ENCODE data around the gene TRIM68. TPM values are rescaled to one million over a fixed set of nuclear protein-coding genes. Genes with fewer than 3 reads are reported as not detected.

The TRIM68 gene, protein sequence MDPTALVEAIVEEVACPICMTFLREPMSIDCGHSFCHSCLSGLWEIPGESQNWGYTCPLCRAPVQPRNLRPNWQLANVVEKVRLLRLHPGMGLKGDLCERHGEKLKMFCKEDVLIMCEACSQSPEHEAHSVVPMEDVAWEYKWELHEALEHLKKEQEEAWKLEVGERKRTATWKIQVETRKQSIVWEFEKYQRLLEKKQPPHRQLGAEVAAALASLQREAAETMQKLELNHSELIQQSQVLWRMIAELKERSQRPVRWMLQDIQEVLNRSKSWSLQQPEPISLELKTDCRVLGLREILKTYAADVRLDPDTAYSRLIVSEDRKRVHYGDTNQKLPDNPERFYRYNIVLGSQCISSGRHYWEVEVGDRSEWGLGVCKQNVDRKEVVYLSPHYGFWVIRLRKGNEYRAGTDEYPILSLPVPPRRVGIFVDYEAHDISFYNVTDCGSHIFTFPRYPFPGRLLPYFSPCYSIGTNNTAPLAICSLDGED
- total RNA-seq (10 to 100 TPM in 1 of 2 donors, 1 to 10 TPM in 1; 4.9 to 11.2 TPM), polyA plus RNA-seq (1 to 10 TPM; 2.6 to 6.0 TPM)

DNA sequence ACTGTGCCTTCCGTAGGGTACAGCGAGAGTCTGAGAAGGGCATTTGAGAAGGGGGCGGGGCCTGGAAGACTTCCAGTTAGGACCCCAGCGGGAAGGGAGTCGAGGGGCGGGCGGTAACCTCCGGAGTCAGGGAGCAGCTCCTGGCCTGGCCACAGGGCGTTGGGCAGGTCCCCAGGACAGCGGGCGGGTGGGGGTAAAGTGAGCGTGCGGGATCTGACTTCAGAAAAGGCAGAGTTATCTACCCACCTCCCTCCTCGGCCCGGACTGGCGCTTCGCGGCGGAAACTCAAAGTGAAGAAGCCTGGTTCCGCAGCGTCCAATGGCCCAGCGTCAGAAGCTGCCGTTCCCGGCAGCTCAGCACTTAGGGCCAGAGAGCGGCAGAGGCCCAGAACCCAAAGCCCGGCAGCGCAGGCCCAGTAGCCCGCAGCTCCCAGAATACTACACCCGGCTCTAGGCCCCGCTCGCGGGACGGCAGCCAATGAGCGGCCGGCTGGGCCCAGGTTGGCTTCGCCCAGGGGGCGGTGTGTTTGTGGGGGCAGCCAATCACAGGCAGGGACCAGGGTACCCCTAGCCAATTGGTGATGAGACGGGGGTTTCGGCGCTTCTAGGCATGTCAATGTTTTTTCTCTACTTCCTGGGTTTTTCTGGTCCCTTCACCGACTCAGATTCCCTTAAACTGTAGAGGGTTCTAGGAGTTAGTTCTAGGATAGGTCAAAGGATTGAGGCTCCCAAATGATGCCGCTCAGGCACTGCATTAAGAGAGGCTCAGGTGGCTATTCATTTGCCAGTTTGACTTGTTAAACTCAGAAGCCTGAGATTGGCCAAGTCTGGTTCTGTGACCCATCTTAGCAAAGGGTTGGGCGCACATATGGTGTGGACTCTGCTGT is at the start of gene TRIM68:
TSS of gene TRIM68 (minus strand) at position 451 of the 886 bp plus-strand sequence. CDS start 2,727 bp downstream, outside the sequence.
- H3K36me3 ChIP-seq (ENCODE audit: control insufficient read depth in 4 of 4, insufficient read depth in 3 of 4, low read depth in 1 of 4, low read length in 3 of 4): peaks cover 0 to 14% (median 5%) of the 10 kb centered on the region in 4 donors
- peaks cover 0 to 12% (median 4%) of the 10 kb centered on the region in 4 donors for H3K4me1 ChIP-seq (ENCODE audit: control insufficient read depth in 4 of 4, insufficient read depth in 4 of 4, low read length in 3 of 4)
- H3K9me3 ChIP-seq (ENCODE audit: control insufficient read depth in 4 of 4, low read length in 3 of 4): no peaks in the 10 kb centered on the region
- WGBS: 4% methylated on average over 43 of the region's 43 CpGs
- peak within 1 kb of the TSS; percentile 81 to 85 for H3K27ac ChIP-seq (ENCODE audit: low read depth in 1 of 2, low read length in 2 of 2)
- DNase-seq (ENCODE audit: low spot score): peak; percentile 92
- peak within 1 kb of the TSS; percentile 50 to 76 for H3K9ac ChIP-seq (ENCODE audit: low read depth in 1 of 2, low read length in 2 of 2)
- no peaks in the 10 kb centered on the region for H3K27me3 ChIP-seq (ENCODE audit: control insufficient read depth in 4 of 4, insufficient read depth in 4 of 4, low read length in 3 of 4)
- TF ChIP-seq GABPA (IDR thresholded peaks at IDR 0.05 in 1 of 2, conservative IDR thresholded peaks at IDR 0.05 in 1 of 2) (peak in 1 of 2 donors; percentile 42), RXRA (IDR thresholded peaks at IDR 0.05) (peak in 1 of 2 donors; percentile 34), HNF4A (conservative IDR thresholded peaks at IDR 0.05) (peak; percentile 7 to 18), SP1 (IDR thresholded peaks at IDR 0.05) (peak; percentile 92), YY1 (IDR thresholded peaks at IDR 0.05) (peak; percentile 61), FOXA2 (IDR thresholded peaks at IDR 0.05) (no peak), EGR1 (IDR thresholded peaks at IDR 0.05; ENCODE audit: low read depth in 2 of 2) (peak in 1 of 2 donors; percentile 8), HNF4G (IDR thresholded peaks at IDR 0.05) (no peak), NR2F2 (IDR thresholded peaks at IDR 0.05) (no peak), TAF1 (conservative IDR thresholded peaks at IDR 0.05) (peak; percentile 65), RAD21 (IDR thresholded peaks at IDR 0.05) (peak; percentile 16 to 19), JUND (IDR thresholded peaks at IDR 0.05) (peak in 1 of 2 donors; percentile 10), FOXA1 (IDR thresholded peaks at IDR 0.05) (no peak)
- TF ChIP-seq, protein P1, sequence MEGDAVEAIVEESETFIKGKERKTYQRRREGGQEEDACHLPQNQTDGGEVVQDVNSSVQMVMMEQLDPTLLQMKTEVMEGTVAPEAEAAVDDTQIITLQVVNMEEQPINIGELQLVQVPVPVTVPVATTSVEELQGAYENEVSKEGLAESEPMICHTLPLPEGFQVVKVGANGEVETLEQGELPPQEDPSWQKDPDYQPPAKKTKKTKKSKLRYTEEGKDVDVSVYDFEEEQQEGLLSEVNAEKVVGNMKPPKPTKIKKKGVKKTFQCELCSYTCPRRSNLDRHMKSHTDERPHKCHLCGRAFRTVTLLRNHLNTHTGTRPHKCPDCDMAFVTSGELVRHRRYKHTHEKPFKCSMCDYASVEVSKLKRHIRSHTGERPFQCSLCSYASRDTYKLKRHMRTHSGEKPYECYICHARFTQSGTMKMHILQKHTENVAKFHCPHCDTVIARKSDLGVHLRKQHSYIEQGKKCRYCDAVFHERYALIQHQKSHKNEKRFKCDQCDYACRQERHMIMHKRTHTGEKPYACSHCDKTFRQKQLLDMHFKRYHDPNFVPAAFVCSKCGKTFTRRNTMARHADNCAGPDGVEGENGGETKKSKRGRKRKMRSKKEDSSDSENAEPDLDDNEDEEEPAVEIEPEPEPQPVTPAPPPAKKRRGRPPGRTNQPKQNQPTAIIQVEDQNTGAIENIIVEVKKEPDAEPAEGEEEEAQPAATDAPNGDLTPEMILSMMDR (IDR thresholded peaks at IDR 0.05; ENCODE audit: low read depth, low read length, missing input control): no peak
- TF ChIP-seq, protein P2, sequence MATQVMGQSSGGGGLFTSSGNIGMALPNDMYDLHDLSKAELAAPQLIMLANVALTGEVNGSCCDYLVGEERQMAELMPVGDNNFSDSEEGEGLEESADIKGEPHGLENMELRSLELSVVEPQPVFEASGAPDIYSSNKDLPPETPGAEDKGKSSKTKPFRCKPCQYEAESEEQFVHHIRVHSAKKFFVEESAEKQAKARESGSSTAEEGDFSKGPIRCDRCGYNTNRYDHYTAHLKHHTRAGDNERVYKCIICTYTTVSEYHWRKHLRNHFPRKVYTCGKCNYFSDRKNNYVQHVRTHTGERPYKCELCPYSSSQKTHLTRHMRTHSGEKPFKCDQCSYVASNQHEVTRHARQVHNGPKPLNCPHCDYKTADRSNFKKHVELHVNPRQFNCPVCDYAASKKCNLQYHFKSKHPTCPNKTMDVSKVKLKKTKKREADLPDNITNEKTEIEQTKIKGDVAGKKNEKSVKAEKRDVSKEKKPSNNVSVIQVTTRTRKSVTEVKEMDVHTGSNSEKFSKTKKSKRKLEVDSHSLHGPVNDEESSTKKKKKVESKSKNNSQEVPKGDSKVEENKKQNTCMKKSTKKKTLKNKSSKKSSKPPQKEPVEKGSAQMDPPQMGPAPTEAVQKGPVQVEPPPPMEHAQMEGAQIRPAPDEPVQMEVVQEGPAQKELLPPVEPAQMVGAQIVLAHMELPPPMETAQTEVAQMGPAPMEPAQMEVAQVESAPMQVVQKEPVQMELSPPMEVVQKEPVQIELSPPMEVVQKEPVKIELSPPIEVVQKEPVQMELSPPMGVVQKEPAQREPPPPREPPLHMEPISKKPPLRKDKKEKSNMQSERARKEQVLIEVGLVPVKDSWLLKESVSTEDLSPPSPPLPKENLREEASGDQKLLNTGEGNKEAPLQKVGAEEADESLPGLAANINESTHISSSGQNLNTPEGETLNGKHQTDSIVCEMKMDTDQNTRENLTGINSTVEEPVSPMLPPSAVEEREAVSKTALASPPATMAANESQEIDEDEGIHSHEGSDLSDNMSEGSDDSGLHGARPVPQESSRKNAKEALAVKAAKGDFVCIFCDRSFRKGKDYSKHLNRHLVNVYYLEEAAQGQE (IDR thresholded peaks at IDR 0.05): peak; percentile 85
- TF ChIP-seq, protein P3, sequence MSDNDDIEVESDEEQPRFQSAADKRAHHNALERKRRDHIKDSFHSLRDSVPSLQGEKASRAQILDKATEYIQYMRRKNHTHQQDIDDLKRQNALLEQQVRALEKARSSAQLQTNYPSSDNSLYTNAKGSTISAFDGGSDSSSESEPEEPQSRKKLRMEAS (IDR thresholded peaks at IDR 0.05): peak; percentile 31
- TF ChIP-seq, protein P4, sequence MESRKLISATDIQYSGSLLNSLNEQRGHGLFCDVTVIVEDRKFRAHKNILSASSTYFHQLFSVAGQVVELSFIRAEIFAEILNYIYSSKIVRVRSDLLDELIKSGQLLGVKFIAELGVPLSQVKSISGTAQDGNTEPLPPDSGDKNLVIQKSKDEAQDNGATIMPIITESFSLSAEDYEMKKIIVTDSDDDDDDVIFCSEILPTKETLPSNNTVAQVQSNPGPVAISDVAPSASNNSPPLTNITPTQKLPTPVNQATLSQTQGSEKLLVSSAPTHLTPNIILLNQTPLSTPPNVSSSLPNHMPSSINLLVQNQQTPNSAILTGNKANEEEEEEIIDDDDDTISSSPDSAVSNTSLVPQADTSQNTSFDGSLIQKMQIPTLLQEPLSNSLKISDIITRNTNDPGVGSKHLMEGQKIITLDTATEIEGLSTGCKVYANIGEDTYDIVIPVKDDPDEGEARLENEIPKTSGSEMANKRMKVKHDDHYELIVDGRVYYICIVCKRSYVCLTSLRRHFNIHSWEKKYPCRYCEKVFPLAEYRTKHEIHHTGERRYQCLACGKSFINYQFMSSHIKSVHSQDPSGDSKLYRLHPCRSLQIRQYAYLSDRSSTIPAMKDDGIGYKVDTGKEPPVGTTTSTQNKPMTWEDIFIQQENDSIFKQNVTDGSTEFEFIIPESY (IDR thresholded peaks at IDR 0.05): no peak
- TF ChIP-seq, protein P5, sequence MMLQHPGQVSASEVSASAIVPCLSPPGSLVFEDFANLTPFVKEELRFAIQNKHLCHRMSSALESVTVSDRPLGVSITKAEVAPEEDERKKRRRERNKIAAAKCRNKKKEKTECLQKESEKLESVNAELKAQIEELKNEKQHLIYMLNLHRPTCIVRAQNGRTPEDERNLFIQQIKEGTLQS (IDR thresholded peaks at IDR 0.05): no peak
- peak within 1 kb of the TSS; percentile 79 to 91 (median 87) for H3K4me3 ChIP-seq (ENCODE audit: low read depth in 1 of 3, low read length in 3 of 3)

Measured in liver (tissue), 9 donors.